Measurements from ENCODE around the gene SAYSD1.
A peak's percentile ranks its signal among the peaks of the same experiment; 100 is the strongest.

Gene SAYSD1

DNA sequence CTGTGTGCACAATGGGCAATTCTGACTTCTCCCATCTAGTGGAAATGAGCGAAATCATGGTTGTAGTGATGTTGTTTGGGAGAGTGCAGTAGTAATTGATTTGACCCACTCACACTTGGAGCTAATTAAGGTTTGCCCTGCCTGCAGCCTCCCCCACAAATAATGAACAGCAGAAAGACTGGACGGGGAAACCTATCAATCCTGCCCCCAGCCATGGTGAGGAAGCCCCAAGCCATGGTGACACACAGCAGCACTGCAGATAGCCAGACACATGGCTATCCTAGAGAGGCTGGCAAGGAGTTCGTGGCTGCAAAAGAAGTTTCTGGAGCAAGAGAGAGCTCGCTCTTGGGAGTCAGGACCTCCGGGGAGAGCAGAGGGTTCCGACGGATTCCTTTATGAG lies 27.8 kb downstream of the SAYSD1 start:
- TF ChIP-seq, protein P1, sequence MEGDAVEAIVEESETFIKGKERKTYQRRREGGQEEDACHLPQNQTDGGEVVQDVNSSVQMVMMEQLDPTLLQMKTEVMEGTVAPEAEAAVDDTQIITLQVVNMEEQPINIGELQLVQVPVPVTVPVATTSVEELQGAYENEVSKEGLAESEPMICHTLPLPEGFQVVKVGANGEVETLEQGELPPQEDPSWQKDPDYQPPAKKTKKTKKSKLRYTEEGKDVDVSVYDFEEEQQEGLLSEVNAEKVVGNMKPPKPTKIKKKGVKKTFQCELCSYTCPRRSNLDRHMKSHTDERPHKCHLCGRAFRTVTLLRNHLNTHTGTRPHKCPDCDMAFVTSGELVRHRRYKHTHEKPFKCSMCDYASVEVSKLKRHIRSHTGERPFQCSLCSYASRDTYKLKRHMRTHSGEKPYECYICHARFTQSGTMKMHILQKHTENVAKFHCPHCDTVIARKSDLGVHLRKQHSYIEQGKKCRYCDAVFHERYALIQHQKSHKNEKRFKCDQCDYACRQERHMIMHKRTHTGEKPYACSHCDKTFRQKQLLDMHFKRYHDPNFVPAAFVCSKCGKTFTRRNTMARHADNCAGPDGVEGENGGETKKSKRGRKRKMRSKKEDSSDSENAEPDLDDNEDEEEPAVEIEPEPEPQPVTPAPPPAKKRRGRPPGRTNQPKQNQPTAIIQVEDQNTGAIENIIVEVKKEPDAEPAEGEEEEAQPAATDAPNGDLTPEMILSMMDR (IDR thresholded peaks at IDR 0.05; ENCODE audit: low read depth, low read length, missing control alignments) = no peak
- H3K4me3 ChIP-seq (ENCODE audit: low read depth, low read length) = no peak overlapping the region
- DNase-seq (ENCODE audit: low read depth) = no peak

- no peak overlapping the region for H3K4me3 ChIP-seq (ENCODE audit: low read depth, low read length)
- TF ChIP-seq, protein P1 (IDR thresholded peaks at IDR 0.05; ENCODE audit: low read depth, low read length, missing control alignments) = no peak
Measured at GRCh38 chr6:39086711-39087110, 28.3 kb downstream of the SAYSD1 start.

GRCh38 chr6:39086294-39086693 lies 28.7 kb downstream of the SAYSD1 start:
- peak; percentile 39 for DNase-seq (ENCODE audit: low read depth)
- TF ChIP-seq, protein P1 (IDR thresholded peaks at IDR 0.05; ENCODE audit: low read depth, low read length, missing control alignments) = no peak
- no peak overlapping the region for H3K4me3 ChIP-seq (ENCODE audit: low read depth, low read length)

More at GRCh38 chr6:39086711-39087110, 28.3 kb downstream of the SAYSD1 start:
- DNase-seq (ENCODE audit: low read depth) = no peak

GRCh38 chr6:39085129-39085797 lies 29.7 kb downstream of the SAYSD1 start:
- no peak overlapping the region for H3K4me3 ChIP-seq (ENCODE audit: low read depth, low read length)
- TF ChIP-seq, protein P1 (IDR thresholded peaks at IDR 0.05; ENCODE audit: low read depth, low read length, missing control alignments) = no peak
- no peak for DNase-seq (ENCODE audit: low read depth)

DNA sequence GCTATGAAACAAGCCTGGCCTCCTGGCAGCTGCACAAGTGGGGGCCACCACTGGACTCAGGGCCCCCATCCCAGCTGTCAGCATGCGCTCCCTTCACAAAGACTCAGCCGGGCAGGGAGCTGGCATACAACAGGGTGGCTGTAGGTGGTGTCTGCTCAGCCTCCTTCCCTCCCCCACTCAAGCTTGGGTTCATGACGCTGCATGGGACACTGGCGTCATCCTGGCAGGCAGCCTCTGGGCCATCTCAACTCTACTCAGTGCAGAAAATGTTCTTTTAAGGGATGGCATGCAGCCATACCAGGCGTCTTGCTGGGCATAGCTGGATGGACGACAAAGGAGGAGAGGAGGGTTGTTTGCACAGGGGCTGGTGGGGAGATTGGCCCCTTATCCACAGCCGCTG lies 30.5 kb downstream of the SAYSD1 start:
- TF ChIP-seq, protein P1 (IDR thresholded peaks at IDR 0.05; ENCODE audit: low read depth, low read length, missing control alignments) = no peak
- DNase-seq (ENCODE audit: low read depth) = no peak
- no peak overlapping the region for H3K4me3 ChIP-seq (ENCODE audit: low read depth, low read length)

GRCh38 chr6:39083231-39083634 lies 31.8 kb downstream of the SAYSD1 start:
- H3K4me3 ChIP-seq (ENCODE audit: low read depth, low read length) = no peak overlapping the region
- TF ChIP-seq, protein P1 (IDR thresholded peaks at IDR 0.05; ENCODE audit: low read depth, low read length, missing control alignments) = no peak
- DNase-seq (ENCODE audit: low read depth) = no peak

GRCh38 chr6:39082310-39082709 lies 32.7 kb downstream of the SAYSD1 start:
- H3K4me3 ChIP-seq (ENCODE audit: low read depth, low read length) = no peak overlapping the region
- TF ChIP-seq, protein P1 (IDR thresholded peaks at IDR 0.05; ENCODE audit: low read depth, low read length, missing control alignments) = no peak
- DNase-seq (ENCODE audit: low read depth) = no peak
